Sigmoid colon (tissue), 4 donors: Measurements from ENCODE around the gene EPHA10.

Source experiments
- EP300 ChIP-seq, 4 donors: sonication (generic); formaldehyde crosslinking; IDR thresholded peaks; one replicate each; pipeline ENCODE4 v1.6.1; 2017; ENCODE audit warnings: antibody characterized with exemption in 4 of 4
- POLR2A ChIP-seq, 2 donors: fragments of 450-650 bp; IDR thresholded peaks; one replicate each; pipeline ENCODE4 v1.6.1; 2016; ENCODE audit warnings: antibody characterized with exemption in 2 of 2, mild to moderate bottlenecking in 2 of 2, moderate library complexity in 2 of 2
- POLR2AphosphoS5 ChIP-seq, 4 donors: sonication (generic); formaldehyde crosslinking; IDR thresholded peaks; one replicate each; pipeline ENCODE4 v1.6.1; 2017; ENCODE audit warnings: antibody characterized with exemption in 4 of 4
- TF ChIP-seq, protein P1 (sequence below), 4 experiments: fragments of 450-650 bp in 3 of 4; fragments of 200-600 bp in 1 of 4; IDR thresholded peaks; one replicate each; pipeline ENCODE4 v1.5.1; 2016 to 2019; ENCODE audit warnings: antibody characterized with exemption in 4 of 4, mild to moderate bottlenecking in 3 of 4, moderate library complexity in 2 of 4

DNA sequence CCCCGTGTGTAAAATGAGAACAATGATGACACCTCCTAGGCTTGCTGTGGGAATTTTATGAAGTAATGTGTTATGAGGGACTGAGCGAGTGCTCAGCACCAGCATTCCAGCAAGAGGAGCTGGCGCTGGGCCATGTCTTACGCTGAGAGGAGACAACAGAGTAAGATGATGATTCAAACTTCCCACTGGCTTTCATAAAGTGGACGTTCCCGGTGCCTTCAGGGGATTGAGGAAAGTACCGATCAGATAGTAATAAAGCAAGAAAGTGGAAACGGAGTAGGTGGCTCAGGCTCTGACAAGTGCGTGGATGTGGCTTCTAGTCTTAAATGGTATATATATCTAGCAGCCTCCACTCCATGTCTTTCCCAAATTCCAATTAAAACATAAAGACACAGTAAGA lies 23.8 kb downstream of the EPHA10 start:
- TF ChIP-seq POLR2A (IDR thresholded peaks at IDR 0.05): no peak
- TF ChIP-seq, protein P1, sequence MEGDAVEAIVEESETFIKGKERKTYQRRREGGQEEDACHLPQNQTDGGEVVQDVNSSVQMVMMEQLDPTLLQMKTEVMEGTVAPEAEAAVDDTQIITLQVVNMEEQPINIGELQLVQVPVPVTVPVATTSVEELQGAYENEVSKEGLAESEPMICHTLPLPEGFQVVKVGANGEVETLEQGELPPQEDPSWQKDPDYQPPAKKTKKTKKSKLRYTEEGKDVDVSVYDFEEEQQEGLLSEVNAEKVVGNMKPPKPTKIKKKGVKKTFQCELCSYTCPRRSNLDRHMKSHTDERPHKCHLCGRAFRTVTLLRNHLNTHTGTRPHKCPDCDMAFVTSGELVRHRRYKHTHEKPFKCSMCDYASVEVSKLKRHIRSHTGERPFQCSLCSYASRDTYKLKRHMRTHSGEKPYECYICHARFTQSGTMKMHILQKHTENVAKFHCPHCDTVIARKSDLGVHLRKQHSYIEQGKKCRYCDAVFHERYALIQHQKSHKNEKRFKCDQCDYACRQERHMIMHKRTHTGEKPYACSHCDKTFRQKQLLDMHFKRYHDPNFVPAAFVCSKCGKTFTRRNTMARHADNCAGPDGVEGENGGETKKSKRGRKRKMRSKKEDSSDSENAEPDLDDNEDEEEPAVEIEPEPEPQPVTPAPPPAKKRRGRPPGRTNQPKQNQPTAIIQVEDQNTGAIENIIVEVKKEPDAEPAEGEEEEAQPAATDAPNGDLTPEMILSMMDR (IDR thresholded peaks at IDR 0.05): no peak
- no peak for TF ChIP-seq POLR2AphosphoS5 (IDR thresholded peaks at IDR 0.05)
- no peak for TF ChIP-seq EP300 (IDR thresholded peaks at IDR 0.05)
